Stomach (tissue), 9 donors: Measurements from ENCODE around the gene SEMA5A. TPM values are rescaled to one million over a fixed set of nuclear protein-coding genes. Genes with fewer than 3 reads are reported as not detected.
"Not testable (repeated sequence)": the region's sequence is repeated elsewhere in the genome, so short reads cannot be mapped to it uniquely, and the experiment has no call there.

Experiments
- DNase-seq, 2 donors: peaks; one replicate each; pipeline versions ENCODE4 v3.0.0 to v3.0.0-alpha.2; 2013 to 2019
- H3K27ac ChIP-seq, 5 donors: fragments of 200-600 bp in 4 of 5; sonication (generic) in 4 of 5; one replicate each; pipeline ENCODE4 v1.5.1; 2013 to 2019; ENCODE audit warnings: mild to moderate bottlenecking in 1 of 5, moderate library complexity in 1 of 5
- H3K27me3 ChIP-seq, 3 donors: fragments of 200-600 bp; sonication (generic); one replicate each; pipeline ENCODE4 v1.5.1; 2017 to 2019; ENCODE audit warnings: mixed run types in 1 of 3
- H3K36me3 ChIP-seq, 4 donors: fragments of 200-600 bp; sonication (generic); 1 replicate in 3 of 4; 2 replicates in 1 of 4; pipeline ENCODE4 v1.5.1; 2016 to 2019
- H3K4me1 ChIP-seq, 4 donors: fragments of 200-600 bp; sonication (generic); one replicate each; pipeline ENCODE4 v1.5.1; 2016 to 2019
- H3K4me3 ChIP-seq, 4 donors: fragments of 200-600 bp; sonication (generic) in 3 of 4; one replicate each; pipeline ENCODE4 v1.5.1; 2016 to 2019; ENCODE audit warnings: mild to moderate bottlenecking in 1 of 4
- H3K9me3 ChIP-seq, 4 donors: fragments of 200-600 bp; sonication (generic); one replicate each; pipeline ENCODE4 v1.5.1; 2016 to 2019
- EP300 ChIP-seq: sonication (generic); formaldehyde crosslinking; IDR thresholded peaks from one replicate; pipeline ENCODE4 v1.6.1; 2017; ENCODE audit warnings: antibody characterized with exemption
- POLR2A ChIP-seq, 4 donors: fragments of 450-650 bp; IDR thresholded peaks; one replicate each; pipeline ENCODE4 v1.6.1; 2016; ENCODE audit warnings: antibody characterized with exemption in 4 of 4, control low read depth in 2 of 4, mild to moderate bottlenecking in 1 of 4, moderate library complexity in 1 of 4
- POLR2AphosphoS5 ChIP-seq, 3 donors: sonication (generic); formaldehyde crosslinking; IDR thresholded peaks; one replicate each; pipeline ENCODE4 v1.6.1; 2016; ENCODE audit warnings: antibody characterized with exemption in 3 of 3
- WGBS, 5 donors: extraction: QIAGEN DNeasy Blood & Tissue Kit in 3 of 5; methylation state at CpG; one replicate each; pipeline versions ENCODE4 v1.1.5 to v1.1.7; 2013 to 2018; 5-methylcytosine and 5-hydroxymethylcytosine counted together
- intact Hi-C: fragments of 100-400 bp; cut with DNase I; formaldehyde crosslinking; loops from one replicate; pipeline ENCODE4 v1.15.1; 2023; ENCODE audit warnings: low total_unique reads
- polyA plus RNA-seq, 3 donors: library from polyadenylated mRNA; stranded (reverse); fragments of 200-250 nt; gene quantifications; one replicate each; pipeline ENCODE4 v1.2.3, GENCODE V29; 2013
- total RNA-seq, 5 donors: library from RNA; depleted of rRNA; stranded (reverse); fragments of >200 nt; gene quantifications; one replicate each; pipeline versions ENCODE4 v1.1.0 to v1.2.3, GENCODE V29; 2014 to 2016
- TF ChIP-seq, protein P1 (sequence below), 7 experiments: fragments of 450-650 bp in 4 of 7; fragments of 200-600 bp in 3 of 7; sonication (generic) in 3 of 7; IDR thresholded peaks; one replicate each; pipeline ENCODE4 v1.5.1; 2016 to 2019; ENCODE audit warnings: antibody characterized with exemption in 7 of 7, control low read depth in 2 of 7, mild to moderate bottlenecking in 1 of 7
- donor health status: healthy with polysubstance abuse.
- donor health status: Bipolar disorder and iron deficiency.
- donor health status: healthy.

The SEMA5A gene
- total and polyA plus RNA-seq, 8 donors, result 0.62 to 26.4 (median 3.2) TPM

DNA sequence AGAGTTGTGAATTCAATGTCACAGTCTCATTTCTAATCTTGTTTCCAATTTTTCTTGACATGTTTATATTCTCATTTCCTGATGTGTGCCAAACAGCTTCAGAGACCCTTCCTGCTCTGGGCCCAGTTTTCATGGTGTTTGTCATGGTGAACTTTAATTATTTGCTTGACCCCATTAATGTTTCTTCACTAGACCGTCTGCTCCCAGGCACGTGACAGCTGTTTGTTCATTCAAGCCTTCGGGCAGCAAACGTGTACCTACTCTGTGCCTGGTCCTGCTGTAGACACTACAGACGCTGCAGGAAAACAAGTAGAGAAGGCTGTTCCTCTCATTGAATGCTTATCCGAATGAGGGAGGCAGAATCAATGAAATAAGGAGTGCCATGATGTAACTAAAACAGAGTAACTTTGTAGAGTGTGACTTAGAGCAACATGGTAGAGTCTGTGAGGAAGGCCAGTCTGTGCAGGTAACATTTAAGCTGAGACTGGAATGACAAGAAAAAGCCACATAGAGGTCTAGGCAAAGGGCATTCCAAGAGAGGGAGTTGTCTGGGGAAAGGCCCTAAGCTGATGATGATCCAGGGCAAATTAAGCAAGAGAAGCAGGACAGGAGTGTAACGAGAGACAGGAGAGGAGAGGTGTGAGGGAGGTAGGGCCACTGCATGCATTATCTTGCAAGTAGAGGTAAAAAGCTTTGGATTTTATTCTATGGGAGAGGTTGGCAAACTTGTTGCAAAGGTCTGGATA is 191.4 kb downstream of the SEMA5A start:
- Histone ChIP-seq H3K9me3 (no peaks in the 10 kb centered on the region), H3K4me1 (peaks cover 0 to 8% (median 0%) of the 10 kb centered on the region in 4 donors), H3K27ac (no peak overlapping the region), H3K36me3 (no peaks in the 10 kb centered on the region), H3K27me3 (no peaks in the 10 kb centered on the region), H3K4me3 (no peak overlapping the region)
- DNase-seq, result no peak
- TF ChIP-seq, protein P1, sequence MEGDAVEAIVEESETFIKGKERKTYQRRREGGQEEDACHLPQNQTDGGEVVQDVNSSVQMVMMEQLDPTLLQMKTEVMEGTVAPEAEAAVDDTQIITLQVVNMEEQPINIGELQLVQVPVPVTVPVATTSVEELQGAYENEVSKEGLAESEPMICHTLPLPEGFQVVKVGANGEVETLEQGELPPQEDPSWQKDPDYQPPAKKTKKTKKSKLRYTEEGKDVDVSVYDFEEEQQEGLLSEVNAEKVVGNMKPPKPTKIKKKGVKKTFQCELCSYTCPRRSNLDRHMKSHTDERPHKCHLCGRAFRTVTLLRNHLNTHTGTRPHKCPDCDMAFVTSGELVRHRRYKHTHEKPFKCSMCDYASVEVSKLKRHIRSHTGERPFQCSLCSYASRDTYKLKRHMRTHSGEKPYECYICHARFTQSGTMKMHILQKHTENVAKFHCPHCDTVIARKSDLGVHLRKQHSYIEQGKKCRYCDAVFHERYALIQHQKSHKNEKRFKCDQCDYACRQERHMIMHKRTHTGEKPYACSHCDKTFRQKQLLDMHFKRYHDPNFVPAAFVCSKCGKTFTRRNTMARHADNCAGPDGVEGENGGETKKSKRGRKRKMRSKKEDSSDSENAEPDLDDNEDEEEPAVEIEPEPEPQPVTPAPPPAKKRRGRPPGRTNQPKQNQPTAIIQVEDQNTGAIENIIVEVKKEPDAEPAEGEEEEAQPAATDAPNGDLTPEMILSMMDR (IDR thresholded peaks at IDR 0.05), result no peak
- no peak for TF ChIP-seq POLR2AphosphoS5 (IDR thresholded peaks at IDR 0.05)
- no peak for TF ChIP-seq EP300
- no peak for TF ChIP-seq POLR2A (IDR thresholded peaks at IDR 0.05)
- WGBS, 5 donors, result 36 to 59% (median 52%) methylated on average over 7 of the region's 7 CpGs
- intact Hi-C loops, result no loop called here

DNA sequence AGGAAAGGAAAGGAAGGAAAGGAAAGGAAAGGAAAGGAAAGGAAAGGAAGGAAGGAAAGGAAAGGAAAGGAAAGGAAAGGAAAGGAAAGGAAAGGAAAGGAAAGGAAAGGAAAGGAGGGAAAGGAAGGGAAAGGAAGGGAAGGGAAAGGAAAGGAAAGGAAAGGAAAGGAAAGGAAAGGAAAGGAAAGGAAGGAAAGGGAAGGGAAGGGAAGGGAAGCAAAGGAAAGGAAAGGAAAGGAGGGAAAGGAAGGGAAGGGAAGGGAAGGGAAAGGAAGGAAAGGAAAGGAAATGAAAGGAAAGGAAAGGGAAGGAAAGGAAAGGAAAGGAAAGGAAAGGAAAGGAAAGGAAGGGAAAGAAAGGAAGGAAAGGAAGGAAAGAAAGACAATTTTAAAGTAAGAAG is 192.8 kb downstream of the SEMA5A start:
- H3K36me3 ChIP-seq, H3K9me3 ChIP-seq, H3K27me3 ChIP-seq, H3K27ac ChIP-seq, H3K4me3 ChIP-seq, intact Hi-C loops, H3K4me1 ChIP-seq, DNase-seq: not testable (repeated sequence)

DNA sequence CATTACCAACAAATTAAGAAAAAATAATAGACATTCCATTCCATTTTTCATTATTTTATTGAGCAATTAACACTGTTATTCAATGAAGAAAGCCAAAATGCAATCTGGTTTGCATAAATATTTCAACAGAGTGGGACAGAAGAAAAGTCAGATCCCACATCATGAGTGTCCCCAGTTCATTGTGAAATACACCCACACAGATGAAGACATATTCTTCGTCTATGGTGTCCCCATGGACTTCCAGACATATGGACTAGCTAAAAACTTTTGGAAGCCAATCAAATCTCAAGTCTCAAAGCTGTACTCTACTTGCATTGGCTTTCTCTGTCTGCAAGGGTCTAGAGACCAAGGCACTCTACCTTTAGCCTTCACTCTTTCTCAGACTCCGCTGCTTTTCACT is 194.3 kb downstream of the SEMA5A start:
- Histone ChIP-seq H3K4me3 (no peak overlapping the region), H3K36me3 (no peaks in the 10 kb centered on the region), H3K27me3 (no peaks in the 10 kb centered on the region), H3K27ac (no peak overlapping the region), H3K4me1 (peaks cover 0 to 9% (median 3%) of the 10 kb centered on the region in 4 donors), H3K9me3 (no peaks in the 10 kb centered on the region)
- WGBS, 5 donors, result 64 to 82% (median 69%) methylated on average over 2 of the region's 2 CpGs
- DNase-seq, result no peak
- intact Hi-C loops, result no loop called here
- TF ChIP-seq POLR2AphosphoS5 (IDR thresholded peaks at IDR 0.05) (no peak), POLR2A (IDR thresholded peaks at IDR 0.05) (no peak), EP300 (no peak)
- TF ChIP-seq, protein P1 (IDR thresholded peaks at IDR 0.05), result no peak

DNA sequence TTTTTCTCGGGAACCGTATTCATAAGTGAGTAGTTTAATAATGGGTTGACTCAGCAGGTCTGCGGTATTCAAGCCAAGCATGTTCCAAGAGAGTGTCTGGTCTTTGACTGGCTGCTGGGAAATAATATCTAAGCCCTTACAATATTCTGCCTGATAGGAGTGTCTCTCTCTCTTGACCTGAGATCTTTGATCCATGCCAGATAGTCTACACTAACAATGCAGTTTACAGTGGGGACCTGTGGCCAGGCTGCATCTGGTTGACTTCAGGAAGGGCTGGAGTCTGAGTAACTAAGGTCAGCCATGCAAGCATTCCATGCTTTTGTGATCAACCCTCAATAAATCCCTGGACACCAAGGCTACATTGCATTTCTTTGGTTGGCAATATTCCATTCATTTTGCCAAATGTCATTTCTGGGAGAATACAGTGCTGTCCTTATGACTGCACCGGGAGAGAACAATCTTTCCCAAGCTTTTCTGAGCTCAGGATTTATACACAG is 195.5 kb downstream of the SEMA5A start:
- no peak for DNase-seq
- H3K4me1 ChIP-seq, result peaks cover 0 to 9% (median 0%) of the 10 kb centered on the region in 4 donors
- WGBS, 5 donors, result 48 to 81% (median 66%) methylated on average over 4 of the region's 4 CpGs
- H3K27me3 ChIP-seq, result no peaks in the 10 kb centered on the region
- intact Hi-C loops, result no loop called here
- no peaks in the 10 kb centered on the region for H3K36me3 ChIP-seq
- no peaks in the 10 kb centered on the region for H3K9me3 ChIP-seq
- no peak overlapping the region for H3K4me3 ChIP-seq
- H3K27ac ChIP-seq, result no peak overlapping the region
- TF ChIP-seq, protein P1 (IDR thresholded peaks at IDR 0.05), result no peak
- TF ChIP-seq EP300 (no peak), POLR2AphosphoS5 (IDR thresholded peaks at IDR 0.05) (no peak), POLR2A (IDR thresholded peaks at IDR 0.05) (no peak)

DNA sequence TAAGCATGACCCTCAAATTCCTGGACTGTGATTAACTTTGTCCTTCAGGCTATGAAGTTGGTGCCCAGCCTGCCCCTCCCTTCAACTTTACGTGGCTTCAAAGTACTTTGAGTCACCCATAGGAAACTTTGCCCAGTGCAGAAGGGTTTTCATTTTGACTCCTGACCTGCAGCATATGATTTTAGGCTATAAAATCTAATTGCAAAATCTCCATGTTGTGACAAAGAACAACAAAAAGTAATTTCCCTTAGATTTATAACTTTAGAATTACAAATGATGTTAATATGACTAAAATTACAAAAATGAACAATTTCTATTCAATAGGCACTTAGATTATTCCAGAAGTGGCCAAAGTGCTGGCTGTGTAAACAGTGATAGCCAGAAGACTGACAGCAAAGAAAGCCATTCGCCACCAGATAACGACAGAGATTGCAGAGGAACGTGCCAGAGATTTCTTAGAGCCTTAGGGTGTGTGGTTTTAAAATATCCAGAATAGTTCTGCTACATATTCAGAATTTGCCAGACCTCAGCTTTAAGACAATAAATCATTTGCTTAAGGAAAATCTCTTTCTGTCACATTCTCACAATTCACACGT is 197.4 kb downstream of the SEMA5A start:
- no peak overlapping the region for H3K27ac ChIP-seq
- peaks cover 0 to 9% (median 0%) of the 10 kb centered on the region in 4 donors for H3K4me1 ChIP-seq
- DNase-seq, result no peak
- no peaks in the 10 kb centered on the region for H3K36me3 ChIP-seq
- H3K4me3 ChIP-seq, result no peak overlapping the region
- intact Hi-C loops, result no loop called here
- H3K9me3 ChIP-seq, result no peaks in the 10 kb centered on the region
- TF ChIP-seq POLR2AphosphoS5 (IDR thresholded peaks at IDR 0.05) (no peak), EP300 (no peak)
- TF ChIP-seq, protein P1 (IDR thresholded peaks at IDR 0.05), result no peak
- no peaks in the 10 kb centered on the region for H3K27me3 ChIP-seq
- WGBS, 5 donors, result 9 to 15% (median 11%) methylated on average over 5 of the region's 5 CpGs
